ENCODE results near the gene KIF3A.

The KIF3A gene

GRCh38 chr5:132677682-132678400 is 59.5 kb downstream of the KIF3A start:
- no peak for DNase-seq (ENCODE audit: low read depth in 3 of 3)

GRCh38 chr5:132677191-132677590 is 60.2 kb downstream of the KIF3A start:
- DNase-seq (ENCODE audit: low read depth in 3 of 3), result no peak

- no peak for DNase-seq (ENCODE audit: low read depth in 3 of 3)
Observed at GRCh38 chr5:132675936-132676689, 61.2 kb downstream of the KIF3A start.

GRCh38 chr5:132674671-132675506 is 62.5 kb downstream of the KIF3A start:
- DNase-seq (ENCODE audit: low read depth in 3 of 3), result no peak

GRCh38 chr5:132673939-132674630 is 63.3 kb downstream of the KIF3A start, which contains the start of gene IL4:
TSS of gene IL4 (plus strand) at chr5:132673989. CDS start at chr5:132674051, 62 bp downstream.
- DNase-seq (ENCODE audit: low read depth in 3 of 3), result no peak

- DNase-seq (ENCODE audit: low read depth in 3 of 3), result no peak
Observed at GRCh38 chr5:132673488-132673887, 63.9 kb downstream of the KIF3A start.

GRCh38 chr5:132671000-132671399 is 66.3 kb downstream of the KIF3A start:
- DNase-seq (ENCODE audit: low read depth in 3 of 3), result no peak

- DNase-seq (ENCODE audit: low read depth in 3 of 3), result no peak
Observed at GRCh38 chr5:132669966-132670882, 67.1 kb downstream of the KIF3A start.

- DNase-seq (ENCODE audit: low read depth in 3 of 3), result no peak
Observed at GRCh38 chr5:132669455-132669820, 67.9 kb downstream of the KIF3A start.

GRCh38 chr5:132668706-132669454 is 68.5 kb downstream of the KIF3A start:
- no peak for DNase-seq (ENCODE audit: low read depth in 3 of 3)

GRCh38 chr5:132667761-132668705 is 69.3 kb downstream of the KIF3A start:
- no peak for DNase-seq (ENCODE audit: low read depth in 3 of 3)

- no peak for DNase-seq (ENCODE audit: low read depth in 3 of 3)
Observed at GRCh38 chr5:132667309-132667708, 70.0 kb downstream of the KIF3A start.

- DNase-seq (ENCODE audit: low read depth in 3 of 3), result no peak
Observed at GRCh38 chr5:132666310-132667123, 70.8 kb downstream of the KIF3A start.

- DNase-seq (ENCODE audit: low read depth in 3 of 3), result no peak
Observed at GRCh38 chr5:132665574-132666080, 71.7 kb downstream of the KIF3A start.

GRCh38 chr5:132664696-132665209 is 72.6 kb downstream of the KIF3A start:
- DNase-seq (ENCODE audit: low read depth in 3 of 3), result no peak

GRCh38 chr5:132663771-132664695 is 73.3 kb downstream of the KIF3A start:
- no peak for DNase-seq (ENCODE audit: low read depth in 3 of 3)

All from stimulated activated CD4-positive, alpha-beta T cell treated with anti-CD3 and anti-CD28 coated beads, TNF-alpha, amount 100 ng/mL, for 24 hours (primary cell).